Hepatic stellate cell (primary cell): Measurements from ENCODE around the gene TSHZ2.

Experiments used
- DNase-seq: peaks from one replicate; pipeline ENCODE4 v3.0.0; 2011; ENCODE audit warnings: low spot score

TSHZ2 gene

DNA sequence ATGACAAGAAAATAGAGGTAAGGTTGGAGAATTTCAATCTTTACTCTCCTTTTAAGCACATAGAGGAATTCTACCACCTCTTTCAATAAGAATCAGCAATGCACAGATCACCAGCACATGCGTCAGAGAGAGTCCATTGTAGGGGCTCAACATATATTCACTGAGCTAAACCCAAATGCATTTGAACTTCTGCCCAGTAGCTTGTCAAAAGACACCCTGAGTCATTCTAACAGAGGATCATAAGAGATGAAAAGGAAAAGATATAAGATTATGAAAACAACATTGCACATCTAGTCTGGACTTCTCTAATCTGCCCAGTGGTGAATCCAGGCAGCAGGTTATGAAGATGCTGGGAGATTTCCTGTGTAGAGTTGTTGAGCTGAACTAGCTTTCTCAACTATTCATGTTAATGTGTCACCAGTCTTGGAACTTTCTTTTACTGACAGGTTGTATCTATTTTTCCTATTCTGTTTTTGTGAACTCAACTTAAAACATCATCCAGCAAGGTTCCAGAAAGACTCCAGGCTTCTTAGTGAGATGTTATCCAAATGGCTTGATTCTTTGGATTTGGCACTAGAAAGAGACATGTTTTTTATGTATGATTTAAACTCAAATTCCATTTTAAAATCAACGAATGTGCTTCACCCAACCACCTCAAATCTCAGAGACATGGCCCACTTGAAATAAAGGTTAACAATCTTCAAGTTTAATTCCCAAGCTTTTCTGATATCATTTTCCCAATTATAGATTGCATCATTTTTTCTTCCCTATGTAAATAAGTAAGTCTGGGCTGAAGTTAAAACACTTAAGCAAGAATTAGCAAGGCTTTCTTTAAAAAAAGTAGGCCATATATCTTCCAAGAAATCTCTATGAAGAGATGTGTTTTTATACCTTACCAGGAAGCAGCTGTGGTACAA lies 89.3 kb downstream of the TSHZ2 start:
- DNase-seq, result no peak

DNA sequence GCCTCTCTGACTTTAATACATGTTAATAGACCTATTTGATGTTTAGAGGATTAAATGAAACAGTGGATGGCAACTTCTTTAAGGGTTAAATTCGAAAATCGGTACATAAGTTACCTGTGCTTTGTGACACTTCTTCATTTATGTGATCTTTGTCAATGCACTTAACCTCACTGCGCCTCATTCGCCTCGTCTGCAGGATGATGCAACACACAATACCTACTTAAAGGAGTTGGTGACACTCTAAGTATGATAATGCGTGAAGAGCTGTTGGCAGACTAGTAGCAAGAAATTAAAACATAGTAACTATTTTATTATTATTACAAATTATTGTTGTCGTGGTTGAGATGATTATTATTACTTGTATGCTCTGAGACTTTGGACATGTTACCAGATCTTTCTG lies 92.8 kb downstream of the TSHZ2 start:
- no peak for DNase-seq

- no peak for DNase-seq
Observed at GRCh38 chr20:53068241-53068640, 96.1 kb downstream of the TSHZ2 start.

GRCh38 chr20:53069132-53069531 lies 97.0 kb downstream of the TSHZ2 start:
- no peak for DNase-seq

GRCh38 chr20:53070224-53070623 lies 98.1 kb downstream of the TSHZ2 start:
- DNase-seq, result no peak

DNA sequence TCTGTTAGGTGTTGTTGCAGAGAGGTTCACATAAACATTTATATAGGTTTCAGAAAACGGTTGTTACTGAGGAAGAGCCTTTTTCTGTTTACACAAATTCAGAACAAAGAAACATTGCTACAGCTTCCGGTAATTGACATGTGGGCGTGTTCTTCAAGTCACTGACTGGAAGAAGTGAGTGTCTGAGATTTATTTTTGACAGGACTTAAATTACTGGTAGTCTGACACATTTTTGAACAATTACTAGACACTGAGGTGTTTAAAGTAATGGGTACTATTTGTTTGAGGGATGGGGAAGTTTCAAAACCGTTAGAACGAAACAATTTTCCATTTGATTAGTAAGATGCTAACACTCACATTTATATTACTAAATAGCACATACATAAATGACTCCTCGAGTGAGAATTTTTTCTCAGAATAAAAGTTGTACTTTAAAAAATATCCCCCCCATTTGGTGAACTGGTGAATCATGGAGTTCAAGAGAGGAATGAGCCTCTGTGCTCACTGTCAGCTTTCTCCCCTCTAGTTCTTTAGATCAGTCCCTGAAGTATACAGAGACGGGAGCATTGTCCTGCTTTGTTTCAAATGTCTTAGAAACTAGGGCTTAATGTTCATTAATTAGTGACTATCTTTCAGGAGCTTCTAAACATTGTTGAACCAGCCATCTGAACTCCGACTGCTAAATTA lies 98.7 kb downstream of the TSHZ2 start:
- DNase-seq, result no peak

GRCh38 chr20:53071833-53072232 lies 99.7 kb downstream of the TSHZ2 start:
- no peak for DNase-seq

- DNase-seq, result no peak
Observed at GRCh38 chr20:53072923-53073579, 100.9 kb downstream of the TSHZ2 start.

DNA sequence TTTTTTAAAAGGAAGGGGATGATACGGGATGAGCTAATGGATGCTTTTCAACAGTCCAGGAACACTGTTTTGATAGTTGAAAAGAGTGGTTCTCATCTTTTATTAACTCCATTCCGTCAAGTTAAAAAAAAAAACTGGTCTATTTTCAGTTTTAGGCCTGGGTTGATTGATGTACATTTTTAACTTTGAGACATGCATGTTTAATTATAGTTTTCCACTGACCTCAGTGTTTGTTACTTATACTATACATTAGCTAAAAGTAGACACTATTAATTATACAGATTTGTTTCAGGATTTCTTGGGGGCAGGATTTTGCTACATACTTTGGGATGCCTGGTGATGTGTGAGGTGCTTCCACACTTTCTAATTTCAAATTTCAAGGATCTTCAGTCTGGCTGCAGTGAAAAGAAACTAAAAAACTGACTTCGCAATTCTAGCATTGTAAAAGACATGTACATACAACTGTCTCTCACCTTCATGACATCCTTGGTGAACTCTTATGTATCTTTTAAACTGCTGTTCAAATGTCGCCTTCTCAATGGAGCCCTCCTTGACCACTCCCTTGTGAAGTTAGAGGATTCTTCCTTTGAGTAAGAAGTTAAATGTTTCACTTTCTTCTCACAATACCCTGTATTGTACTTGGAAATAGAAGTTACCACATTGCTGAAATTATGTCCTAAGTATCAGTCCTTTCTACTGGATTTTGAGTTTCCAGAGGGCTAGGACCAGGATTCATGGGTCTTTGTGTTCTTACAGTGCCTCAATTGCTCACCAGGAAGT lies 101.7 kb downstream of the TSHZ2 start:
- DNase-seq, result no peak

DNA sequence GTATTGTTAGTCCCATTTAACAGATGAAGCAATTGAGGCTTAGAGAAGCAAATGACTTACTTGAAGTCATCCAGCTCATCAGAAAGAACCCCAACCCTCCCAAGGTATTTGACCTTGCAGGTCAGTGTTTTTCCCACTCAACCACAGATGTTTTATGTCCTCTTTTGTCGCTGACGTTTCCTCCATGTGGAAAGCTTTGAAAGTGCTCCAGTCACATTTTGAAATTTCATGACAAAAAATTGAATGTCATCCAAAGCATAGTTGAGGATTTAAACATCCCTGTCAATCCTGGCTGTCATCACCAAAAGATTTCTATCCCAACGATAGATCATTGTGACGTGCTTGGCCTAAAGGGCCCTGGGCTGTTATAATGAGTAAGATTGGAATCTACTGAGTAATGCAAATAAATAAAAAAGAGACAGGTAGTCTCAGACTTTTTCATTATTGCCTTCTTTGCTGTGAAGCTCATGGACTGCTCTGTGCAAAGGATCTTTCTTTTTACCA lies 102.7 kb downstream of the TSHZ2 start:
- DNase-seq, result no peak

DNA sequence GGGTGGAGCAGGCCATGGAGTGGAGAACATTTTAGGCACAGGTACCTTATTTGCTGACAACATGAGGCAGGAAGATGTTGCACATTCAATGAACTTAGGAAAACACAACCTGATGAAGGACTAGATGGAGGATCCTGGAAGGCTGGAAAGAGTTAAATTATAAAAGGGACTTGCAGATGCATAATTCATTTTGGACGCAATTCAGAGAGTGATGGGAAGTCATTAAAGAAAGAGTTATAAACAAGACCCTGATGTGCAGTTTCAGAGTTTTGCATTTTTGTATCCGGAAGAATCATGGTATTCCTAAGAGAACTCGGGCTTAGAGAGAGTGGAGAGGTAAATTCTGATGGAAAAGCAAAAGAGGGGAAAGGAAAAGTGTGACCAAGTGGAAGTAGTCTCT lies 104.5 kb downstream of the TSHZ2 start:
- no peak for DNase-seq

DNA sequence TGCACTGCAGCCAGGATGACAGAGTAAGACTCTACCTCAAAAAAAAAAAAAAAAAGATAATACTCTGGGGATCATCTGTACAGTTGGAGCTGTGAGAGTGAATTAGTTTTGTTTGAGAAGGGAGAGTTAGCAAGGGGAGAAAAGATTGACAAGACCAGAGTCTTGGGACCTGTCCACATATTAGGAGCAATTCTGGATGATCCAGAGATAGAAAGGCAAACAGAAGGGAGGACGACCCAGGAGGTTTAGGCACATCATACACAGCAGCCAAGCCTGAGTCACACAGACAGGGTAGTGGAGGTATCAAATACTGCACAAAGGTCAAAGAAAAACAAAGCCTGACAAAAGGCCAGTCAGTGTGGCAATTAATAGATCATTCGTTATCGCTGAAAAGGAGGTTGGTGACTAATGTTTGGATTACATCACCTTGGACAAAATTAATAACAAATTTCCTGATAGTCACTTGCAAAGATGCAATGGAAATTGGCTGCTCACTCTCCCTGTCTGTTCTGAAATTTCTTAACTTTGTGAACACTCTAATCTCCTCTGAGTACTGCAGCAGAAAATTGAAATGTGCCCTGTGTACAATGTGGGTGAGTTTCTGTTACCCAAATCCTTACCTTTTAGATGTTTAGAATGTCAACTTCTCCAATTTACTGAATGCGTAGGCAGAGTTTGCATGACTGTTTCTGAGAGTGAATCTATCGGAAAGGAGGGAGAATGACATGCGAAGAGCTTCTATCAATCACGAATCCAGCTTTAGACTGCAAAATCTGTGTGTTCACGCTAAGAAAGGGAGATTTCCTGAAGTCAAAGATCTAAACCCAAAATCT lies 105.4 kb downstream of the TSHZ2 start:
- no peak for DNase-seq

DNA sequence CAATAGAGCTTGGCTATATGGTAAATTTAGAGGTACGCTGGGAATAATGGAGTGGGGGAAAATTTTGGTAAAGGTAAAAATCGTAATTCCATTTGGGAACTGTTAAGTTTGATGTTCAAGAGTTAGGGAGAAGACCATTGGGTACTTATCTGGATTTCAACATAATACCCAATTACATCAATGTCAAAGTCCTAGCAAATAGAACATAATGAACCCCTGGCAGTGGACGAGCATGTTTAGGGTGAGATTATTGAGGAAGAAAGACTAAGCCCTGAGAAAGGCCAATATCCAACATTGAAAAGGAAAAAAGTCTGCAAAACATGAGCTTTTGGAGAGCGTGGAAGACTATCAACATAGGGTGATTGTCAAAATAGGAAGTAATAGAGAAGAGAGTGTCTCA lies 106.6 kb downstream of the TSHZ2 start:
- DNase-seq, result no peak

GRCh38 chr20:53079261-53079691 lies 107.1 kb downstream of the TSHZ2 start:
- no peak for DNase-seq

DNA sequence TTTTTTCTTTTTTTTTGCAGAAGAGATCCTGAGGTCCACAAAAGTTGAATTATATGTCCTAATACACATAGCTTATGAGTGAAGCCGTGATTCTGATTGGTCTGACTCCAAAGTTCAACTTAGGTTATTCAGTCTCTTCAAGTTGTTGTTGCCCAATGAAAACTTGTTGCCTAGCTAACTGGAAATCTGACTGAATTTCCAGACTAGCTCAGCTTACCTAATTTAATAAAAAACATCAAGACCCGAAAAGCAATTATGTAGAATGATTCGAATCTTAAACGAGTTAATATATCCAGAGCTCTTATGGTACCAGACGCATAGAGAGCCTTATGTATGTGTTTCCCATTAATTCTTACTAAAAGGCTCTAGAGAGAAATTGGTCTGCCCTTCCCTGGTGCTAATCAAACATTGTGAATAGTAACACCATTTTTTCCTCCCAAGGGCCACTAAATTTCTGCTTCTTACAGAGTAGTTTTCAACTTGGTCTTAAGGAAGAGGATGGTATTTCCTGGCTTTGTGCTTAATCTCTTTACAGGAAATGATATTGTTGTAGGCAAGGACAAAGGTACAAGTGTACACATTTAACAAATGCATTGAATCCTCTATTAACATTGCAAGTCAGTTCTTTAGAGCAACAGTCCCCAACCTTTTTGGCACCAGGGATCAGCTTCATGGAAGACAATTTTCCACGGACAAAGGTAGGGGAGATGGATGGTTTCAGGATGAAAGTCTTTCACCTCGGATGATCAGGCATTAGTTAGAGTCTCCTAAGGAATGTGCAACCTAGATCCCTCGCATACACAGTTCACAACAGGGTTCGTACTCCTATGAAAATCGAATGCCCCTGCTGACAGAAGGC lies 107.9 kb downstream of the TSHZ2 start:
- DNase-seq, result no peak

DNA sequence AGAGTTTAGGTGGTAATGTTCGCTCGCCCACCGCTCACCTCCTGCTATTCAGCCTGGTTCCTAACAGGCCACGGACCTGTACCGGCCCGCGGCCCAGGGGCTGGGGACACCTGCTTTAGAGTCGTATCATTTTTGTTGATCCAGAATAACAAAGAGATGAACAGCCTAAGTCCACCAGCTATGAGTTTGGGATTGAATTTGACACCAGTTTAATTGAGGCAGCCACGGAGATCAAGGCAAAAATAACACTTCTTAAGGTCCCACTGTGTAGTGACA lies 108.5 kb downstream of the TSHZ2 start:
- no peak for DNase-seq

GRCh38 chr20:53080969-53081871 lies 109.1 kb downstream of the TSHZ2 start:
- no peak for DNase-seq

GRCh38 chr20:53081916-53082863 lies 110.0 kb downstream of the TSHZ2 start:
- no peak for DNase-seq
